ENCODE results near the gene GBE1. TPM values are rescaled to one million over a fixed set of nuclear protein-coding genes. Genes with fewer than 3 reads are reported as not detected.

GBE1 gene
- total RNA-seq, 1 donor from 2014 or later: 25.0 TPM

DNA sequence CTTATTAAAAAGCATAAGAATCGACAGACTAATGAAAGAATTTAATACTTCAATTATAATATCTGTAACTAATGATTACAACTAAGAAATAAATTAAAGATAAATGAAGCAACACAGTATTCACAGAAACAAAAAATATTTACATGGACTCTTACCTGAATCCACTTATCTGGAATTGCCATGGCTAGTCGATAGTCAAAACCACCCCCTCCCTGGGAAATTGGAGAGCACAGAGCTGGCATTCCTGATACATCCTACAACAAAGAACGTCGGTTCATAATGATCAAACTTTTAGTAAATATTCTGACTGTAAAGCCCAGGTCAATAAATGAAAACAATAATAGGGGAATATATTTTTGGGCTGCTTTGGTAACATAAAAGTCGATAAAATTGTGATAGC lies 175.5 kb downstream of the GBE1 start:
- Histone ChIP-seq H3K4me1 (no peaks in the 10 kb centered on the region), H3K36me3 (no peaks in the 10 kb centered on the region), H3K9me3 (no peaks in the 10 kb centered on the region), H3K4me3 (no peak overlapping the region), H3K27me3 (no peaks in the 10 kb centered on the region), H3K27ac (no peak overlapping the region)
- DNase-seq (ENCODE audit: extremely low spot score in 2 of 2): no peak
- TF ChIP-seq POLR2AphosphoS5 (IDR thresholded peaks at IDR 0.05; ENCODE audit: insufficient read depth in 1 of 2, low read depth in 1 of 2): no peak
- TF ChIP-seq POLR2A (IDR thresholded peaks at IDR 0.05): no peak
- TF ChIP-seq, protein P1, sequence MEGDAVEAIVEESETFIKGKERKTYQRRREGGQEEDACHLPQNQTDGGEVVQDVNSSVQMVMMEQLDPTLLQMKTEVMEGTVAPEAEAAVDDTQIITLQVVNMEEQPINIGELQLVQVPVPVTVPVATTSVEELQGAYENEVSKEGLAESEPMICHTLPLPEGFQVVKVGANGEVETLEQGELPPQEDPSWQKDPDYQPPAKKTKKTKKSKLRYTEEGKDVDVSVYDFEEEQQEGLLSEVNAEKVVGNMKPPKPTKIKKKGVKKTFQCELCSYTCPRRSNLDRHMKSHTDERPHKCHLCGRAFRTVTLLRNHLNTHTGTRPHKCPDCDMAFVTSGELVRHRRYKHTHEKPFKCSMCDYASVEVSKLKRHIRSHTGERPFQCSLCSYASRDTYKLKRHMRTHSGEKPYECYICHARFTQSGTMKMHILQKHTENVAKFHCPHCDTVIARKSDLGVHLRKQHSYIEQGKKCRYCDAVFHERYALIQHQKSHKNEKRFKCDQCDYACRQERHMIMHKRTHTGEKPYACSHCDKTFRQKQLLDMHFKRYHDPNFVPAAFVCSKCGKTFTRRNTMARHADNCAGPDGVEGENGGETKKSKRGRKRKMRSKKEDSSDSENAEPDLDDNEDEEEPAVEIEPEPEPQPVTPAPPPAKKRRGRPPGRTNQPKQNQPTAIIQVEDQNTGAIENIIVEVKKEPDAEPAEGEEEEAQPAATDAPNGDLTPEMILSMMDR (IDR thresholded peaks at IDR 0.05): no peak
- intact Hi-C loops (cut with DNase I): no loop called here

DNA sequence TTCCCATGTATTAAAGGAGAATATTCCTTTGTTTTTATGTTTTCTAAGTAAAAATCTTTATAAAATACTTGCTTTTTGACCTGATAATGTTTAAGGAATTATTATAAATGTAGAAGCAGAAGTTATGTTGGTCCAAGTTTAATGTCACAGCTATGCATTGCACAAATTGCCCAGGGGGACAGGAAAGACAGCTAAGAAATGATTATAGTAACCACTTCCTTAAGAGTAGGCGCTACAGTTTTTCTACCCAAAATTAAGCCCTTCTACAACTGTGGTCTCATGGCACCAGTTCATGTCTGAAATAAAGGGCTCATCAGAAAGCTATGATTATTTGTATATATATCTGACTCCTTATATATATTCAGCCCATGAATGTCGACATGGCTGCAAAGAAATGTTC lies 176.4 kb downstream of the GBE1 start:
- intact Hi-C loops (cut with DNase I): no loop called here

DNA sequence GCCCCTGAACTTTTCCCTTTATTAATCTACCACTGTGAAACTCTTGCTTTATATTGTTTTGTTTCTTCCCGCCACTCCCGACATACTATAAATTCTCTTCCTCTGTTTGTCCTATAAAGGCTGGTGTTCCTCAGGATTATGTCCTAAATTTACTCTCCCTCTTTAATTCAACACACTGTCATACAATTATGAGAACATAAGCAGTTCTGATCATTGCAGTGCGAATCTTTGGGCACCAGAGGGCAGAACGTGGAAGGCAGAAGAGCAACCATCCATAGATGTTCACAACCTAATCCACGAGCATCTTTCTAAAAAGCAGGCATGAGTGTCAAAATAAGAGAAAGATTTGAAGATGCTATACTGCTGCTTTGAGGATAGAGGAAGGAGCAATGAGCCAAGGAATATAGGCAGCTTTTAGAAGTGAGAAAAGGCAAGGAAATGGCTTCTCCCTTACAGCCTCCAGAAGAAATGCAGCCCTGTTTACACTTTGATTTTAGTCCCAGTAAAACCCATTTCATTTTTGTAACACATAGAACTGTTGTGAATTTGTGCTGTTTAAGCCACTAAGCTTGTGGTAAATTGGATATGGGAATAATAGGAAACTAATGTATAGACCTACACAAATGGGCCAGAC lies 179.4 kb downstream of the GBE1 start:
- Histone ChIP-seq H3K27ac (no peak overlapping the region), H3K36me3 (no peaks in the 10 kb centered on the region), H3K4me1 (no peaks in the 10 kb centered on the region)

More for the DNA sequence above, 176.4 kb downstream of the GBE1 start:
- no peak overlapping the region for H3K4me3 ChIP-seq
- no peak for TF ChIP-seq POLR2A (IDR thresholded peaks at IDR 0.05)
- TF ChIP-seq POLR2AphosphoS5 (IDR thresholded peaks at IDR 0.05; ENCODE audit: insufficient read depth in 1 of 2, low read depth in 1 of 2): no peak
- TF ChIP-seq, protein P1 (IDR thresholded peaks at IDR 0.05): no peak
- no peaks in the 10 kb centered on the region for H3K4me1 ChIP-seq
- H3K27ac ChIP-seq: no peak overlapping the region
- H3K27me3 ChIP-seq: no peaks in the 10 kb centered on the region
- DNase-seq (ENCODE audit: extremely low spot score in 2 of 2): no peak
- H3K9me3 ChIP-seq: no peaks in the 10 kb centered on the region
- H3K36me3 ChIP-seq: no peaks in the 10 kb centered on the region

DNA sequence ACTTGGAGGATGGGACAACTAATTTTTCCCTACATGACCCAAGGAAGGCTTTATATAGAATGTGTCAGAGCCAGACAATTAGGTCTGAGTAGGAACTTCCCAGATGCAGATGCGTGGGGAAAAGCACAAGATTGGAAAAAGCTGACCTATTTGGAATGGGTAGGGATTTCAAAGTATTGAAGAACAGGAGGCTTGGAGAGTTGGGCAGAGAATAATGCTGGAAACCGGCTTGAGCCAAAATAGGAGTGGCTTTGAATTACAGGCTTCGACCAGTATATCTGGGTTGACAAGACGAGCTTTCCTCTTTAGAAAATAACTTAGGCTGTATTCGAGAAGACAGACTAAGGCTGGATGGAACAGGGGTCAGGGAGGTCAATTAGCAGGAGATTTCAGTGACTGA lies 181.1 kb downstream of the GBE1 start:
- H3K27me3 ChIP-seq: no peaks in the 10 kb centered on the region
- no peak overlapping the region for H3K27ac ChIP-seq
- no peak overlapping the region for H3K4me3 ChIP-seq
- intact Hi-C loops (cut with DNase I): no loop called here
- TF ChIP-seq, protein P1 (IDR thresholded peaks at IDR 0.05): no peak
- TF ChIP-seq POLR2AphosphoS5 (IDR thresholded peaks at IDR 0.05; ENCODE audit: insufficient read depth in 1 of 2, low read depth in 1 of 2) (no peak), POLR2A (IDR thresholded peaks at IDR 0.05) (no peak)
- no peak for DNase-seq (ENCODE audit: extremely low spot score in 2 of 2)
- H3K4me1 ChIP-seq: no peaks in the 10 kb centered on the region
- no peaks in the 10 kb centered on the region for H3K36me3 ChIP-seq
- no peaks in the 10 kb centered on the region for H3K9me3 ChIP-seq

More for the DNA sequence above, 179.4 kb downstream of the GBE1 start:
- no peak overlapping the region for H3K4me3 ChIP-seq
- DNase-seq (ENCODE audit: extremely low spot score in 2 of 2): no peak
- no peaks in the 10 kb centered on the region for H3K27me3 ChIP-seq
- intact Hi-C loops (cut with DNase I): loop anchor here (1.0 kb wide), 1 partner anchor 33 kb away; no protein-coding TSS in a partner anchor
- no peaks in the 10 kb centered on the region for H3K9me3 ChIP-seq
- TF ChIP-seq, protein P1 (IDR thresholded peaks at IDR 0.05): peak in 1 of 3 experiments; percentile 26
- TF ChIP-seq POLR2AphosphoS5 (IDR thresholded peaks at IDR 0.05; ENCODE audit: insufficient read depth in 1 of 2, low read depth in 1 of 2): no peak

DNA sequence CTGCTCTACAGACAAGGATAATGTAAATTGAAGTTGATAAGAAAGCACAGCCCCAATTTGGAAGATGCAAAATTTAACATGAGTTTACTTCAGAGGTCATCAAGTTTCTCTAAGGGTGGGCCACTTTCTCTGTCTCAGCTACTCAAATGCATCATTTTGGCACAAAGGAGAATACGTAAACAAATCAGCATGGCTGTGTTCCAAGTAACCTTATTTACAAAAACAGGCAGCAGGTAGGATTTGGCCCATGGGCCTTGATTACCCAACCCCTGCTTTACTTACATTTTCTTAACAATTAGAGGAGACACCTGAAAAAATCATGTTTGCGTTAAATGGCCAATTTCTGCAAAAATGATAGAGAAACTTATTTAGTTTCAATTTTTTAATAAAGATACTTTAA lies 181.7 kb downstream of the GBE1 start:
- H3K9me3 ChIP-seq: no peaks in the 10 kb centered on the region
- H3K27me3 ChIP-seq: no peaks in the 10 kb centered on the region
- H3K4me1 ChIP-seq: no peaks in the 10 kb centered on the region
- H3K27ac ChIP-seq: no peak overlapping the region
- intact Hi-C loops (cut with DNase I): no loop called here
- no peak for DNase-seq (ENCODE audit: extremely low spot score in 2 of 2)
- no peak overlapping the region for H3K4me3 ChIP-seq
- TF ChIP-seq, protein P1 (IDR thresholded peaks at IDR 0.05): no peak
- TF ChIP-seq POLR2AphosphoS5 (IDR thresholded peaks at IDR 0.05; ENCODE audit: insufficient read depth in 1 of 2, low read depth in 1 of 2): no peak
- TF ChIP-seq POLR2A (IDR thresholded peaks at IDR 0.05): no peak
- H3K36me3 ChIP-seq: no peaks in the 10 kb centered on the region

All from vagina (tissue), 2 donors.